GM21526 (cell line): ENCODE data around the gene ZNF211.

Experiments used
- ATAC-seq: cut with Tn5 transposase; IDR thresholded peaks from one replicate; pipeline ENCODE4 v1.9.1; 2021; ENCODE audit warnings: moderate library complexity; ENCODE audit not compliant: unreplicated experiment, low FRiP score

The ZNF211 gene

DNA sequence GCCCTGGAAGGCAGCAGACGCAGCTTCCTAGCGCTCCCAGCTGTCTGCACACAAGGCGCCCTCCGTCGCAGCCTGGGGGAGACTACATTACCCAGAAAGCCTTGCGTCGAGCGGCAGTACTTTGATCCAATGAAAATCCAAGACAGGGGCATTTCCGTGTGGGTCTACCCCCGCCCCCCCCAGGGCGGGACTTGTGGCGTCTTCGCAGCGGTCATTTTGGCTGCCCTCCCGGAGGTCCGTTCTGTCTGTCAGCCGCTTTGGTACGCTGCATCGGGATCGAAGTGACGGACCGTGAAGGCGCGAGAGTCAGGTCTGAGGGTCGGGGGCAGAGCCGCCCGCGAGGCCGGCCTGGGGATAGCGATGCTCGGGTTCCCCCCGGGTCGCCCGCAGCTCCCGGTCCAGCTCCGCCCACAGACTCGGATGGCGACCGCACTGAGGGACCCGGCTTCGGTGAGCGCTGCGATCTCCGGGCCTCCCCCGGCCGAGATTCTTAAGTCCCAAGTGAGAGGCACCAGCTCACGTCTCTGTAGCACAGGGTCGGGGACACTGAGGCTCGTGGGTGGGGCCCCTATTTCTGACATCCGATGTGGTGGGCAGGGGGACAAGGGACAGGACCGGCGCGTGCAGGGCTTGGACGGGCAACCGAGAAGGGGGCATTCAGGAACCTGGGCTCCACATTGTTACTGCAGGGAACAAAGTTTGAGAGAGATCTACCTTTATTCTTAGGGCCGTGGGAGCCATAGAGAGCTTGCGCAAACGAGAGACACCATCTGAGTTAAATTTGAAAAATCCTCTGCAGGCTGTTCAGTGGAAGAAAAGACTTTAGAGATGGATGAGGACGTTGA is at the start of gene ZNF211:
TSS of gene ZNF211 (plus strand) at position 182 of the 845 bp plus-strand sequence. CDS start at position 361, 179 bp downstream.
- ATAC-seq, result peak; percentile 82

DNA sequence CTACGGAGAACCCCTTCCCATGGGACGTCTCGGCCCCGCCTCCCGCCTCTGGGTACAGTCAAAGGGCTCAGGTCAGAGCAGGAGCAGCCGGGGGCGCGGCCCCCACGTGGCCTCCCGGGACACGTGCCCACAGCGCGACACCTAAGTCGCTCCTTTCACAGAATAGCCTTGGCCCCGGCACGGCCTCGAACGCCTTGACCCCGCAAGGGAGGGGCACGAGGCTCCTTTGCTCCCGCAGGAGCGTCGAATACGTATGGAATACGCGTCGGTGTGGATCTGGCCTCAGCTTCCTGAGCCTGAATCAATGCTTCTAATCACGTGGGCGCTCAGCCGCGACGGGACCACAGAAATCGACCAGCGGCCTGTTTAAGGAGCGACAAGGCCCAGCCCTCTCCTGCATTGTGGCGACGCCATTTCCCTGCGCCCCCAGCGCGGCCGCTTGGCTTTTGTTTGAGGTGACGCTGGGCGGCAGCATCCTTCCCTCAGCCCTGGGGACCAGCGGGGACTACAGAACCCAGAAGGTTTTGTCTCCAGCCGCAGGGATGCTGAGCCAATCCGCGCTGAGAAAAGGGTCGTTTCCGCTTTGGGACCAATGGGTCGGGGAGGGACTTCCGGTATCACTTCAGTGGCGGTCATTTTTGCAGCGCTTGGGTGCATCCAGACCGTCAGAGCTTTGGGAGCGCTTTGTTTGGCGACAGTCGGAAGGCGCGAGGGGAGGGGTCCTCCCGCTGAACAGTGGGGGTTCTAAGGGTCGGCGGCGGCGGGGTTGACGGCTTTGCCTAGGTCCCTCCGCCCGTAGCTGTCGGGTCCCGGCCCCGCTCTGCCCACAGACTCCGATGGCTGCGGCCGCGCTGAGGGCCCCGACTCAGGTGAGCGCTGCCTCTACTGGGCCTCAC is 49.2 kb upstream of the ZNF211 start, which contains the start of gene ZIK1:
TSS of gene ZIK1 (plus strand) at position 625 of the 896 bp plus-strand sequence. CDS start at position 837, 212 bp downstream.
- peak; percentile 45 for ATAC-seq

- ATAC-seq, result no peak
Observed at GRCh38 chr19:57587529-57587928, 45.4 kb upstream of the ZNF211 start.

DNA sequence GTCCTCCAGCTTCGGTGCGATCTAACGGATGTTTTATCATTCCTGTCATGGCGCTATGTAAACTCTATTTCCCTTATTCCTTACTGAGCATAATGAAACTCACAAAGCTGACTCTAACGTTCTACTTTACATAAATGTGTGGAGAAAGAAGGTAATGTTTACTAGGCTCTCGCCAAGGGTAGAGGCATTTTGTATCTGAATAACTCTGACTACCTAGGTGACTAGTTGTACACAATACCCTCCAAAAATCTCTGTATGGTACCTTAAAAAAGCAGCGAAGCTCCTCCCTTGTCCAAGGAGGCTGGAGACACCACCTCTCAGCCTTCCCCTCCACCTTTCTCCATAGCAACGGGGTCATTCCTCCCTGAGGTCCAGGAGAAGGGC is 33.6 kb upstream of the ZNF211 start:
- ATAC-seq, result peak; percentile 11

DNA sequence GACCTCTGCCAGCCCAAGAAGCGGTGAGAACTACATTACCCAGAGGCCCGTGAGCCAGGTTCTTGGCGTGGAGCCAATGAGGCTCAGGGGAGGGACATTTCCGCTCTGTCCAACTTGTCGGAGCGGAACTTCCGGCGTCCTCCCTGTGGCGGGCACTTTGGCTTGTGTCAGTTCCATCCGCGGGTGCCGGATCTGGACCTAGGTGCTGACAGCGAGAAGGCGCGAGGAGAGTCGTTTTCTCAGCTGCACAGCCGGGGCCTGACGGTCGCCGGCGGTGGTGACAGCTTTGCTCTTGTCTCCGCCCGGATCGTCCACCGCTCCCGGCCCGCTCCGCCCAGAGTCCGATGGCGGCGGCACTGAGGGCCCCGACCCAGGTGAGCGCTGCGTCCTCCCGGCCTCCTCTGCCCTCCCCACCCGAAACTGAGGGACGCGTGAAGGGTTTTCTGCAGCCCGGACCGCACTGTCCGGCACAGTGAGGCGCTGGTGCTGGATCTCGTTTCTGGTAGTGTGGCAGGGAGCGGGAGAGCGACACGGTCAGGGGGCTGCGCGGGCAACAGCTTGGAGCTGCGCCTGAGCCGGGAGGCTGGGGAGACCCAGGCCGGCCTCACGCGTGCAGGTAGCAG is 33.1 kb upstream of the ZNF211 start, which contains the start of gene ZNF530:
TSS of gene ZNF530 (plus strand) at position 125 of the 623 bp plus-strand sequence. CDS start 4,461 bp downstream, outside the sequence.
- peak; percentile 84 for ATAC-seq

- no peak for ATAC-seq
Observed at GRCh38 chr19:57606931-57607330, 26.0 kb upstream of the ZNF211 start.

DNA sequence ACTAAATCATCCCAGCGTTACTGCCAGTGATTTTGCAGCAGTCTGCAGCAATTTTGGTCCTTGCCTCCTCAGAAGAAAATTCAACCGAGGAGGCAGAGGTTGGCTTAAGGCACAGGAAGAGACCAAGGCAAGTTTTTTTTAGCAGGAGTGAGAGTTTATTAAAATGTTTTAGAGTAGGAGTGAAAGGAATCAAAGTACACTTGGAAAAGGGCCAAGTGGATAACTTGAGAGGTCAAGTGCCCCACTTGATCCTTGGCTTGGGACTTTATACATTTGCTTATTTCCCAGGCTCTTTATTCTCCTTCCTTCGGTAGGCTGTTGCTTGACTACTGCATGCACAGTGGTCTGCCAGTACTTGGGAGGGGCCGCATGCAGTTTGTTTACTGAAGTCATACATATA is 21.9 kb upstream of the ZNF211 start:
- ATAC-seq, result no peak

GRCh38 chr19:57613941-57614743 is 18.8 kb upstream of the ZNF211 start, which contains the start of gene ZNF134:
ZNF134 (plus strand) TSS chr19:57614242; CDS start chr19:57619469, 5,227 bp downstream.
- peak; percentile 94 for ATAC-seq

DNA sequence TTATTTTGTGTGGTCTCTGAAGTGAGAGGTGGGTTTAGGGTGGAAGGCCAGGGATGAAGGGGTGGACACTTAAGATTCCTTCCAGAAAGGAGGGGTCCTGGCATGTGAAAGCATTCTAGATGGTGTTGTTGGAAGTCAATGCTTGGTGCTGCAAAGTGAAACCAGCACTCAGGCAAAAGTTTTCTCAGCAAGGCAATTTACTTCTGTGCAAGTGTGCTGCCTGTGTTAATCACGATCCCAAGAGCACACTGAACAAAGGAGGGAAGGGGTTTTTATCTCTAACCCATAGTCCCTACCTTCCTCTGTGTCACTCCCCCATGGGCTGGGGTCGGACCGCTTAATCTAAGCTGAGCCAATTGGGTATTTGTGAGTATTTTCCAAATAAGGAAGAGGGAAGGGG is 17.6 kb upstream of the ZNF211 start:
- no peak for ATAC-seq

DNA sequence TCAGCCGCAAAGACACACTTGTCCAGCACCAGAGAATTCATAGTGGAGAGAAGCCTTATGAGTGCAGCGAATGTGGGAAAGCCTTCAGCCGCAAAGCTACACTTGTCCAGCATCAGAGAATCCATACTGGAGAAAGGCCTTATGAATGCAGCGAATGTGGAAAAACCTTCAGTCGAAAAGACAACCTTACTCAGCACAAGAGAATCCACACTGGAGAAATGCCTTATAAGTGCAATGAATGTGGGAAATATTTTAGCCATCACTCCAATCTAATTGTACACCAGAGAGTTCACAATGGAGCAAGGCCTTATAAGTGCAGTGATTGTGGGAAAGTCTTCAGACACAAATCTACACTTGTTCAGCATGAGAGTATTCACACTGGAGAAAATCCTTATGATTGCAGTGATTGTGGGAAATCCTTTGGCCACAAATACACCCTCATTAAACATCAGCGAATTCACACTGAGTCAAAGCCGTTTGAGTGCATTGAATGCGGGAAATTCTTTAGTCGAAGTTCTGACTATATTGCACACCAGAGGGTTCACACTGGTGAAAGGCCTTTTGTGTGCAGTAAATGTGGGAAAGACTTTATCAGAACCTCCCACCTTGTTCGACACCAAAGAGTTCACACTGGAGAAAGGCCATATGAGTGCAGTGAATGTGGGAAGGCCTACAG is 12.2 kb upstream of the ZNF211 start:
- no peak for ATAC-seq

- ATAC-seq, result no peak
Observed at GRCh38 chr19:57623091-57623490, 9.9 kb upstream of the ZNF211 start.

- no peak for ATAC-seq
Observed at GRCh38 chr19:57633832-57634131, 814 bp downstream of the ZNF211 start.

GRCh38 chr19:57637379-57637778 is 4.4 kb downstream of the ZNF211 start:
- ATAC-seq, result no peak

DNA sequence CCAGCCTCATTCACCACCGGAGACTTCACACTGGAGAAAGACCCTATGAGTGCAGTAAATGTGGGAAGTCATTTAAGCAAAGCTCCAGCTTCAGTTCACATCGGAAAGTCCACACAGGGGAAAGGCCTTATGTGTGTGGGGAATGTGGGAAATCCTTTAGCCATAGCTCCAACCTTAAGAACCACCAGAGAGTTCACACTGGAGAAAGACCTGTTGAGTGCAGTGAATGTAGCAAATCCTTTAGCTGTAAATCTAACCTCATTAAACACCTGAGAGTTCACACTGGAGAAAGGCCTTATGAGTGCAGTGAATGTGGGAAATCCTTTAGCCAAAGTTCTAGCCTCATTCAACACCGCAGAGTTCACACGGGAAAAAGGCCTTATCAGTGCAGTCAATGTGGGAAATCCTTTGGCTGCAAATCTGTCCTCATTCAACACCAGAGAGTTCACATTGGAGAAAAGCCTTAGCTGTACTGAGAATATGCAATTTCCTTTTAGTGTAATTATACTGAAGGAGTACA is 8.8 kb downstream of the ZNF211 start:
- no peak for ATAC-seq

DNA sequence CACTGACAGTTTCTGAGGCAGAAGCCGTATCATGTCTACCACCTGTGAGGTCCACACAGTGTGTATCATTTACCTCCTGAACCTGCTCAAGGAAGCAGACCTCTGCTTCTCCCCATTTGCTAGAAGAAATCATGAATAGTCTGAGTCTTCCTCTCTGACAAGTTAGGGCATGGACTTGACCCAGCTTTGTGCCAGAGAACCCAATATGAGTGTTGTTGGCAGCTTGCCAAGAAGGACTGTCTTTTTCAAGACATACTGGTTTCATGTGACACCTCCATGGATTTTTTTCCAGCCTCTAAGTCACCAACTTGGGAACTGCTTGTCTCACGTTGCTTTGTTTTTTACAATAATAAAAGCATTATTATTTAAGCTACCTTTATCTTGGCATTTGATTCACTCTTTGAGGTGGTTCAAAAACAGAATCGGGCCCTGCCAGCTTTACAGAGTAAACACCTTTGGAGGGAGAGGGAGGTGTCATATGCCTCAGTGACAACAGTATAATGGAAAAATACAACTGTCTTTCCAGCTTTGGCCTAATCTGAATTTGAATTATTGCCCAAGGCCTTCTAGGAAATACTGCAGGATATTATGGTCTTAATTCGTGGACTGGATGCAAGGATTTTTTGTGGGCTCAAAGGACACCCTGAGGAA is 9.6 kb downstream of the ZNF211 start:
- no peak for ATAC-seq

- ATAC-seq, result no peak
Observed at GRCh38 chr19:57643734-57644133, 10.8 kb downstream of the ZNF211 start.

DNA sequence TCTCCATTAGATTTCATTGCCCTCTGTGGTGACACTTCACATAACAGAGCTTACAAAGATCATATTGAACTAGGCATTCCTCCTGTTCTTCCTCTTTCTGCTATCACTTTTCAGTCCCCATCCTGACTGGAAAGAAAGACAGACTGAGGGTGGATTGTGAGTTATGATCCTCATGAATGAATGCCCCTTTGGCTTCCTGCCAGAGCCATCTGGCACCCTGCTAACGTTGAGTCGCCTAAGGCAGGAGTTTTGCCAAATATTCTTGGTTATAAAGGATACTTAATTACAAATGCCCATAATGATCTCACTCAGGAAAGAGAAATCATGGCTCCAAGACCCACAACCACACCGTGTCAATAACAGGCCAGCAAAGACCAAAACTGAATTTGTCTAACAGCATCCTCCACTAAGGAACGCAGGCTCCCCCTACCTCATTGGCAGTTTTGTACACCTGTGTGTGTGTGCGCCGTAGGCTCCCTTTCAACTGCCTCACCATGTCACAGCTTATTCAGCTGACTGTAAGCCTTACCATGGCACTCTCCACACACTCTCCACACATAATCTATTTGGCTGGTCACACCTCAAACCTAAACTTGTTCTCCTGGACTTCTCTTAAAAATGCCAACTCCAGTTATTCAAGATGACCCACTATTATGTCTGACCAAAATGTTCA is 15.5 kb downstream of the ZNF211 start:
- no peak for ATAC-seq

- ATAC-seq, result no peak
Observed at GRCh38 chr19:57651654-57651996, 18.7 kb downstream of the ZNF211 start.
